Right forelimb (tissue), 1 donor: ENCODE data around the gene APCDD1L.

Source experiments
- DNase-seq: peaks from one replicate; pipeline ENCODE4 v3.0.0-alpha.2; 2018

The APCDD1L gene

GRCh38 chr20:58464838-58465237, 50.4 kb downstream of the APCDD1L start:
- no peak for DNase-seq

- DNase-seq = no peak
These were observed 51.9 kb downstream of the APCDD1L start for GRCh38 chr20:58463256-58463655.

GRCh38 chr20:58461899-58462298, 53.3 kb downstream of the APCDD1L start:
- no peak for DNase-seq

GRCh38 chr20:58461104-58461503, 54.1 kb downstream of the APCDD1L start:
- no peak for DNase-seq

- no peak for DNase-seq
These were observed 56.0 kb downstream of the APCDD1L start for GRCh38 chr20:58459058-58459750.

GRCh38 chr20:58458342-58459057, 56.7 kb downstream of the APCDD1L start:
- no peak for DNase-seq

GRCh38 chr20:58457083-58457695, 58.0 kb downstream of the APCDD1L start:
- DNase-seq = no peak

- no peak for DNase-seq
These were observed 60.7 kb downstream of the APCDD1L start for GRCh38 chr20:58454460-58454859.

- DNase-seq = no peak
These were observed 61.8 kb downstream of the APCDD1L start for GRCh38 chr20:58453391-58453790.

- no peak for DNase-seq
These were observed 62.4 kb downstream of the APCDD1L start for GRCh38 chr20:58452667-58453255.

GRCh38 chr20:58450254-58450653, 64.9 kb downstream of the APCDD1L start:
- no peak for DNase-seq

- no peak for DNase-seq
These were observed 65.4 kb downstream of the APCDD1L start for GRCh38 chr20:58449681-58450221.

- no peak for DNase-seq
These were observed 66.2 kb downstream of the APCDD1L start for GRCh38 chr20:58448958-58449357.

- DNase-seq = no peak
These were observed 67.4 kb downstream of the APCDD1L start for GRCh38 chr20:58447511-58448391.

GRCh38 chr20:58446960-58447265, 68.3 kb downstream of the APCDD1L start:
- DNase-seq = no peak

- DNase-seq = no peak
These were observed 68.8 kb downstream of the APCDD1L start for GRCh38 chr20:58446264-58446959.

- DNase-seq = no peak
These were observed 70.4 kb downstream of the APCDD1L start for GRCh38 chr20:58444746-58445255.

- no peak for DNase-seq
These were observed 73.5 kb downstream of the APCDD1L start for GRCh38 chr20:58441723-58442122.

- no peak for DNase-seq
These were observed 75.0 kb downstream of the APCDD1L start for GRCh38 chr20:58440021-58440767.

GRCh38 chr20:58438970-58439808, 76.0 kb downstream of the APCDD1L start:
- DNase-seq = no peak
